Ishikawa (cell line): ENCODE results near the gene KCNN2.

Experiments used
- CEBPB ChIP-seq: IDR thresholded peaks from 2 replicates; pipeline ENCODE4 v1.6.1; 2012
- CREB1 ChIP-seq: IDR thresholded peaks from 2 replicates; pipeline ENCODE4 v1.6.1; 2012; ENCODE audit warnings: low read depth
- EGR1 ChIP-seq: IDR thresholded peaks from 2 replicates; pipeline ENCODE4 v1.6.1; 2012
- EP300 ChIP-seq: IDR thresholded peaks from 2 replicates; pipeline ENCODE4 v1.6.1; 2012; ENCODE audit warnings: borderline replicate concordance
- FOXM1 ChIP-seq: IDR thresholded peaks from 2 replicates; pipeline ENCODE4 v1.6.1; 2012; ENCODE audit warnings: low read depth, borderline replicate concordance
- NFIC ChIP-seq: IDR thresholded peaks from 2 replicates; pipeline ENCODE4 v1.6.1; 2012
- RAD21 ChIP-seq: IDR thresholded peaks from 2 replicates; pipeline ENCODE4 v1.6.1; 2012; ENCODE audit warnings: low read depth
- REST ChIP-seq: IDR thresholded peaks from 2 replicates; pipeline ENCODE4 v1.6.1; 2012; ENCODE audit warnings: low read depth, mild to moderate bottlenecking
- TAF1 ChIP-seq: IDR thresholded peaks from 2 replicates; pipeline ENCODE4 v1.6.1; 2012; ENCODE audit warnings: low read depth, mild to moderate bottlenecking
- TCF12 ChIP-seq: IDR thresholded peaks from 2 replicates; pipeline ENCODE4 v1.6.1; 2012; ENCODE audit warnings: low read depth
- TEAD4 ChIP-seq: IDR thresholded peaks from 2 replicates; pipeline ENCODE4 v1.6.1; 2012
- USF1 ChIP-seq: IDR thresholded peaks from 2 replicates; pipeline ENCODE4 v1.6.1; 2012
- YY1 ChIP-seq: IDR thresholded peaks from 2 replicates; pipeline ENCODE4 v1.6.1; 2012; ENCODE audit warnings: low read depth
- ZBTB7A ChIP-seq: IDR thresholded peaks from 2 replicates; pipeline ENCODE4 v1.6.1; 2012; ENCODE audit warnings: low read depth
- TF ChIP-seq, protein P1 (sequence below): IDR thresholded peaks from 2 replicates; pipeline ENCODE4 v1.6.1; 2012

KCNN2 gene

DNA sequence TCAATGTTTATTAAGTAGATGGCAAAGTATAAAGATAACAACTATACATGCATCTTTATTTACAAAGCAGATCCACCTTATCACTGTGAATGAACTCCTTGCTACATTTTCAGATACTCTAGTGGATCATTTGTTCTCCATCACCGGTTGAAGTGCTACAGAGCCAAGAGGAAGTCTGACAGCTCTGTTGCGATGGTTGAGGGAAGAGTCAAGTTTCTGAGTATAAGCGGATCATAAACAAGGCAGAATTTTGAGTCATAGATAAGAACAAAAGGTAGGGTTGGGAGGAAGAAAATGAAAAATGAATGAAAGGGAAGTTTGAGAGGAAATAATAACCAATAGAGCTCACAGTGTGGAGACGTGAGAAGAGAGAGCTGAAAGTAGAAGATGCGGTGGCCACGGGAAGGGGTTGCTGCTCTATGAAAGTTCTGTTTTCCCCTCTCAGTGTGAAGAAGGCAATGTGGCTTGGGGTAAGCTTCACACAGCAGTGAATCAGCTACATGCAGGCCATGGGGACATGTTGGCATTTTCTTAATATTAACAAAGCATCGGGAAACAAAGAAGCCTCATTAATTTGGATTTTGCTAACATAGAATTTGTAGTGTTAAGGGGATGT, 30.8 kb upstream of the KCNN2 start:
- no peak for TF ChIP-seq ZBTB7A
- no peak for TF ChIP-seq TEAD4
- TF ChIP-seq, protein P1, sequence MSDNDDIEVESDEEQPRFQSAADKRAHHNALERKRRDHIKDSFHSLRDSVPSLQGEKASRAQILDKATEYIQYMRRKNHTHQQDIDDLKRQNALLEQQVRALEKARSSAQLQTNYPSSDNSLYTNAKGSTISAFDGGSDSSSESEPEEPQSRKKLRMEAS, result no peak
- no peak for TF ChIP-seq TAF1
- TF ChIP-seq TCF12, result no peak
- no peak for TF ChIP-seq CEBPB
- no peak for TF ChIP-seq EGR1
- no peak for TF ChIP-seq CREB1
- TF ChIP-seq RAD21, result no peak
- TF ChIP-seq NFIC, result no peak
- no peak for TF ChIP-seq EP300
- no peak for TF ChIP-seq YY1
- TF ChIP-seq REST, result no peak
- no peak for TF ChIP-seq USF1
- TF ChIP-seq FOXM1, result no peak

- TF ChIP-seq, protein P1, result no peak
- TF ChIP-seq EP300 (no peak), RAD21 (no peak), FOXM1 (no peak), USF1 (no peak), ZBTB7A (no peak), CREB1 (no peak), EGR1 (no peak), TAF1 (no peak), TEAD4 (no peak), YY1 (no peak), TCF12 (no peak), CEBPB (no peak)
These were observed 29.4 kb upstream of the KCNN2 start for GRCh38 chr5:114332493-114332892.

DNA sequence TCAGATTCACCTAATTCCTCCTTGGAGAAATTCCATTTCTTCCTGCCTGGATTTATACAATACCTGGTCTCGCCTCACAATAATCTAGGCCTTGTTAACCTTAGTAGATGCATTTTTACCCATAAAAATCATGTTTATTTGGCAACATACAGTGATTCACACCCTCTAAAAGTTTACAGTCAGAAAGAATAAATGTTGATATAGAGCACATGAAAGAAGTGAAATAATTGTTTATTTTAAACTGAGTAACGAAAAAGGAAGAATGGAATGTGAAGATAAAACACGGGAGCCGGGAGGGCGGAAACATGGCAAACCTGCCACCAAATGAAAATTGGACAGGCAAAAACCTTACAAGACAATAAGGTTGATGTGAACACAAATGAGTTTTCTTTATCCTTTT, 28.9 kb upstream of the KCNN2 start:
- no peak for TF ChIP-seq RAD21
- TF ChIP-seq, protein P1, result no peak
- no peak for TF ChIP-seq NFIC
- TF ChIP-seq FOXM1, result no peak
- no peak for TF ChIP-seq TAF1

GRCh38 chr5:114335391-114335790, 26.5 kb upstream of the KCNN2 start:
- TF ChIP-seq TEAD4 (no peak), FOXM1 (no peak), TCF12 (no peak), CEBPB (no peak), EP300 (no peak), NFIC (no peak), YY1 (no peak), EGR1 (no peak), USF1 (no peak), REST (no peak), TAF1 (no peak), ZBTB7A (no peak), RAD21 (no peak), CREB1 (no peak)
- TF ChIP-seq, protein P1, result no peak

GRCh38 chr5:114339108-114339507, 22.8 kb upstream of the KCNN2 start:
- TF ChIP-seq TAF1 (no peak), NFIC (no peak), TCF12 (no peak), CREB1 (no peak), REST (no peak), ZBTB7A (no peak), CEBPB (no peak), YY1 (no peak), RAD21 (no peak), EGR1 (no peak), USF1 (no peak), FOXM1 (no peak)
- TF ChIP-seq, protein P1, result no peak
